ENCODE results near the gene TTI1. TPM values are rescaled to one million over a fixed set of nuclear protein-coding genes. Genes with fewer than 3 reads are reported as not detected.

TTI1 gene
- total and polyA plus RNA-seq, 2 of the 13 experiments (the other 11 are each of a cell fraction or from before 2014, with no cell fraction given), result 22.9 to 39.8 TPM

DNA sequence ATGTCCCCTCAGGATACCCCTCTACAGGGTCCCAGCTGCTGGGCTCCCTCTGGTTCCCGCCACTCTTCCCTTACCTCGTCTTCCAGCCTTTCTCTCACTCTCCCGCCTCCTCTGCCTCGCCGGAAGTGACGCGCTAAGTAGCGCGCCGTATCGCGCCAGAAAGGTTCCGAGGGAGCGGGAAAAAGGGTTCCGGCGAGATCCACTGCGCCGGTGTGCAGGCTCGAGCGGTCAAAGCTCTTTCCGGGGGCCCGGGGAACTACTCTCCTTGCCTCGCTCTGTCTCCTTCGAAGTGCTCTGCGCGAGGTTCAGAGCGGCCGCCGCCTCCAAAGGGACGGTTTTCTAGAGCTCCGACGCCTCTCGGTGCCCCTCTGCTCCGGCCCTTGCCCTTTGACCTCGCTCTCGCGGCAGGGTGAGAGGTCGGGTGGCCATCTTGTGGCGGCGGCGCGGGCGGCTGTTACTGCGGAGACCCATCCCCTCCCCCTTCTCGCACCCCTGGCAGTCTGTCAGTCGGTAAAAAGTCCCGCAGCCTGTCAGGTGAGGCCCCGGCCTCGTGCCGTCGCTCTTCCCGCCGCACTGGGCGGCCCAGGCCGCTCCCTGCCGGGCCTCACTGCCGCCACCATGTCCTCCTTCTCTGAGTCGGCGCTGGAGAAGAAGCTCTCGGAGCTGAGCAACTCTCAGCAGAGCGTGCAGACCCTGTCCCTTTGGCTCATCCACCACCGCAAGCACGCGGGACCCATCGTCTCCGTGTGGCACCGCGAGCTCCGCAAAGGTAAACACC, at the start of gene TTI1, which contains the start of gene RPRD1B (continued):
- TF ChIP-seq ARNT2 (CRISPR knock-in tag; IDR thresholded peaks at IDR 0.05; ENCODE audit: low read depth), result peak; percentile 86
- peak; percentile 81 for TF ChIP-seq SMAD3 (CRISPR knock-in tag; IDR thresholded peaks at IDR 0.05)
- TF ChIP-seq, protein P1, sequence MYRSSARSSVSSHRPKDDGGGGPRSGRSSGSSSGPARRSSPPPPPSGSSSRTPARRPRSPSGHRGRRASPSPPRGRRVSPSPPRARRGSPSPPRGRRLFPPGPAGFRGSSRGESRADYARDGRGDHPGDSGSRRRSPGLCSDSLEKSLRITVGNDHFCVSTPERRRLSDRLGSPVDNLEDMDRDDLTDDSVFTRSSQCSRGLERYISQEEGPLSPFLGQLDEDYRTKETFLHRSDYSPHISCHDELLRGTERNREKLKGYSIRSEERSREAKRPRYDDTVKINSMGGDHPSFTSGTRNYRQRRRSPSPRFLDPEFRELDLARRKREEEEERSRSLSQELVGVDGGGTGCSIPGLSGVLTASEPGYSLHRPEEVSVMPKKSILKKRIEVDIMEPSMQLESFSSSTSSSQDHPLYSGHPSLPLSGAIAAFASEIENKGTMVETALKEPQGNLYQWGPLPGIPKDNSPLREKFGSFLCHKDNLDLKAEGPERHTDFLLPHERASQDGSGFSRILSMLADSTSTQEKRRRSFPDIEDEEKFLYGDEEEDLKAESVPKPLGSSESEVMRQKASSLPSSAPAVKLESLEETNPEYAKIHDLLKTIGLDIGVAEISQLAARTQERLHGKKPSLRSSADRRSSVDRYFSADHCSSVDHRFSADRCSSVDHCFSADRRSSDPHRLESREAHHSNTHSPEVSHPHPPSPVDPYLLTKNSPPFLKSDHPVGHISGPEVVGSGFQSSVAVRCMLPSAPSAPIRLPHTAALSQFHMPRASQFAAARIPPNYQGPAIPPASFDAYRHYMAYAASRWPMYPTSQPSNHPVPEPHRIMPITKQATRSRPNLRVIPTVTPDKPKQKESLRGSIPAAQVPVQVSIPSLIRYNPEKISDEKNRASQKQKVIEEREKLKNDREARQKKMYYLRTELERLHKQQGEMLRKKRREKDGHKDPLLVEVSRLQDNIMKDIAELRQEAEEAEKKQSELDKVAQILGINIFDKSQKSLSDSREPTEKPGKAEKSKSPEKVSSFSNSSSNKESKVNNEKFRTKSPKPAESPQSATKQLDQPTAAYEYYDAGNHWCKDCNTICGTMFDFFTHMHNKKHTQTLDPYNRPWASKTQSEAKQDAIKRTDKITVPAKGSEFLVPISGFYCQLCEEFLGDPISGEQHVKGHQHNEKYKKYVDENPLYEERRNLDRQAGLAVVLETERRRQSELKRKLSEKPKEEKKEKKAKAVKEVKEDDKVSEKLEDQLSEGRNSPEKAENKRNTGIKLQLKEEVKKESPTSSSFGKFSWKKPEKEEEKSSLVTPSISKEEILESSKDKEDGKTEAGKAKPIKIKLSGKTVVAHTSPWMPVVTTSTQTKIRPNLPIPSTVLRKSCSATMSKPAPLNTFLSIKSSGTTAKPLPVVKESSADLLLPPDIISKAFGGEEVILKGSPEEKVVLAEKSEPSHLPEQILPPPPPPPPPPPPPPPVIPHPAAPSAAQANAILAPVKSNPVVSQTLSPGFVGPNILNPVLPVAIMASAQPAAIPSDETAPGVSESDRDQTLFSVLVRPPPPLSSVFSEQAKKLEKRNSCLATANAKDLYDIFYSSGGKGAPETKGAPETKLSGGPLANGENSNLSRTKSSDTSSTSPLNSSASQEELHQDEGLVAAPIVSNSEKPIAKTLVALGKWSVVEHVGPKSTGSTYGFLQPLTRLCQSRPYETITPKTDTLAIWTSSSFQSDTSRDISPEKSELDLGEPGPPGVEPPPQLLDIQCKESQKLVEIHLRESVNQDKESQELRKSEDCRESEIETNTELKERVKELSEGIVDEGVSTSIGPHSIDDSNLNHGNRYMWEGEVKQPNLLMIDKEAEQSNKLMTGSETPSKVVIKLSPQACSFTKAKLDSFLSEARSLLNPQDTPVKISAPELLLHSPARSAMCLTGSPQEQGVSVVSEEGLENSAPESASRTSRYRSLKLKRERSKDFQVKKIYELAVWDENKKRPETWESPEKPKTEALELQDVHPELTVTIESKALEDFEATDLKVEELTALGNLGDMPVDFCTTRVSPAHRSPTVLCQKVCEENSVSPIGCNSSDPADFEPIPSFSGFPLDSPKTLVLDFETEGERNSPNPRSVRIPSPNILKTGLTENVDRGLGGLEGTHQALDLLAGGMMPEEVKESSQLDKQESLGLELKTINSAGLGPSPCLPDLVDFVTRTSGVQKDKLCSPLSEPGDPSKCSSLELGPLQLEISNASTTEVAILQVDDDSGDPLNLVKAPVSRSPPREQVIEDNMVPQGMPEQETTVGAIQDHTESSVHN (CRISPR knock-in tag; IDR thresholded peaks at IDR 0.05), result peak; percentile 79
- TF ChIP-seq TBX2 (CRISPR knock-in tag; IDR thresholded peaks at IDR 0.05; ENCODE audit: borderline replicate concordance), result peak; percentile 90
- TF ChIP-seq, protein P2, sequence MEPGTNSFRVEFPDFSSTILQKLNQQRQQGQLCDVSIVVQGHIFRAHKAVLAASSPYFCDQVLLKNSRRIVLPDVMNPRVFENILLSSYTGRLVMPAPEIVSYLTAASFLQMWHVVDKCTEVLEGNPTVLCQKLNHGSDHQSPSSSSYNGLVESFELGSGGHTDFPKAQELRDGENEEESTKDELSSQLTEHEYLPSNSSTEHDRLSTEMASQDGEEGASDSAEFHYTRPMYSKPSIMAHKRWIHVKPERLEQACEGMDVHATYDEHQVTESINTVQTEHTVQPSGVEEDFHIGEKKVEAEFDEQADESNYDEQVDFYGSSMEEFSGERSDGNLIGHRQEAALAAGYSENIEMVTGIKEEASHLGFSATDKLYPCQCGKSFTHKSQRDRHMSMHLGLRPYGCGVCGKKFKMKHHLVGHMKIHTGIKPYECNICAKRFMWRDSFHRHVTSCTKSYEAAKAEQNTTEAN (CRISPR knock-in tag; conservative IDR thresholded peaks at IDR 0.05), result peak; percentile 64
- peak; percentile 98 for TF ChIP-seq ZNF709 (CRISPR knock-in tag; IDR thresholded peaks at IDR 0.05)
- TF ChIP-seq, protein P3, sequence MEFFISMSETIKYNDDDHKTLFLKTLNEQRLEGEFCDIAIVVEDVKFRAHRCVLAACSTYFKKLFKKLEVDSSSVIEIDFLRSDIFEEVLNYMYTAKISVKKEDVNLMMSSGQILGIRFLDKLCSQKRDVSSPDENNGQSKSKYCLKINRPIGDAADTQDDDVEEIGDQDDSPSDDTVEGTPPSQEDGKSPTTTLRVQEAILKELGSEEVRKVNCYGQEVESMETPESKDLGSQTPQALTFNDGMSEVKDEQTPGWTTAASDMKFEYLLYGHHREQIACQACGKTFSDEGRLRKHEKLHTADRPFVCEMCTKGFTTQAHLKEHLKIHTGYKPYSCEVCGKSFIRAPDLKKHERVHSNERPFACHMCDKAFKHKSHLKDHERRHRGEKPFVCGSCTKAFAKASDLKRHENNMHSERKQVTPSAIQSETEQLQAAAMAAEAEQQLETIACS (CRISPR knock-in tag; IDR thresholded peaks at IDR 0.05), result peak; percentile 27; the same call in 1 of the 2 replicates
- no peak for TF ChIP-seq ZNF10 (CRISPR knock-in tag; IDR thresholded peaks at IDR 0.05; ENCODE audit: borderline replicate concordance, low read depth)
- TF ChIP-seq, protein P4, sequence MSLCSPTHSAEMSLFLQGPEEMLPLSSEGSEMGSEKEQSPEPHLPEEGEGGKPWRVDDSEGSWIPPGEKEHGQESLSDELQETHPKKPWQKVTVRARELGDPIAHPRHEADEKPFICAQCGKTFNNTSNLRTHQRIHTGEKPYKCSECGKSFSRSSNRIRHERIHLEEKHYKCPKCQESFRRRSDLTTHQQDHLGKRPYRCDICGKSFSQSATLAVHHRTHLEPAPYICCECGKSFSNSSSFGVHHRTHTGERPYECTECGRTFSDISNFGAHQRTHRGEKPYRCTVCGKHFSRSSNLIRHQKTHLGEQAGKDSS (CRISPR knock-in tag; IDR thresholded peaks at IDR 0.05; ENCODE audit: borderline replicate concordance, low read depth), result peak; percentile 85
- TF ChIP-seq KLF16 (CRISPR knock-in tag; IDR thresholded peaks at IDR 0.05), result peak; percentile 90 to 97; a peak in 3 of 4 replicates
- TF ChIP-seq HDAC1 (CRISPR knock-in tag; IDR thresholded peaks at IDR 0.05), result peak; percentile 97
- peak; percentile 91 for TF ChIP-seq ZSCAN31 (CRISPR knock-in tag; IDR thresholded peaks at IDR 0.05; ENCODE audit: low read depth)
- peak; percentile 90 for TF ChIP-seq SPEN (CRISPR knock-in tag; IDR thresholded peaks at IDR 0.05; ENCODE audit: low read depth)
- peak; percentile 52; the same call in 1 of the 2 replicates for TF ChIP-seq CENPT (CRISPR knock-in tag; IDR thresholded peaks at IDR 0.05; ENCODE audit: low read depth)
- no peak for TF ChIP-seq CBX1 (IDR thresholded peaks at IDR 0.05; ENCODE audit: low read depth)
- peak; percentile 85; the same call in 1 of the 2 replicates for TF ChIP-seq TSC22D2 (CRISPR knock-in tag; IDR thresholded peaks at IDR 0.05; ENCODE audit: borderline replicate concordance)
- TF ChIP-seq SALL2 (CRISPR knock-in tag; IDR thresholded peaks at IDR 0.05), result no peak; the same call in none of the 2 replicates

All from HepG2 (cell line).